ENCODE measurements around the gene DGLUCY.
"Not testable (repeated sequence)": the region's sequence is repeated elsewhere in the genome, so short reads cannot be mapped to it uniquely, and the experiment has no call there.

- not testable (repeated sequence) for TF ChIP-seq CTCF (IDR thresholded peaks at IDR 0.05; ENCODE audit: low read depth, low read length, poor library complexity, severe bottlenecking); EZH2phosphoT487 (IDR thresholded peaks at IDR 0.05; ENCODE audit: borderline replicate concordance, low read length)
These were observed 131.7 kb downstream of the DGLUCY start for GRCh38 chr14:91245616-91246015.
